Transverse colon (tissue), 4 donors: ENCODE data around the gene GNL2.

Experiments
- EP300 ChIP-seq: sonication (generic); formaldehyde crosslinking; IDR thresholded peaks from one replicate; pipeline ENCODE4 v1.6.1; 2017; ENCODE audit warnings: antibody characterized with exemption, low read depth
- POLR2A ChIP-seq: fragments of 450-650 bp; IDR thresholded peaks from one replicate; pipeline ENCODE4 v1.6.1; 2016; ENCODE audit warnings: antibody characterized with exemption, mild to moderate bottlenecking, moderate library complexity
- POLR2AphosphoS5 ChIP-seq, 3 donors: sonication (generic); formaldehyde crosslinking; IDR thresholded peaks; one replicate each; pipeline ENCODE4 v1.6.1; 2016; ENCODE audit warnings: antibody characterized with exemption in 3 of 3
- TF ChIP-seq, protein P1 (sequence below), 5 experiments: fragments of 200-600 bp in 3 of 5; fragments of 450-650 bp in 2 of 5; sonication (generic) in 3 of 5; IDR thresholded peaks; 1 replicate in 2 of 5; 2 replicates in 3 of 5; pipeline ENCODE4 v1.5.1; 2016 to 2017; ENCODE audit warnings: antibody characterized with exemption in 5 of 5, inconsistent platforms in 3 of 5, mild to moderate bottlenecking in 2 of 5, moderate library complexity in 1 of 5

DNA sequence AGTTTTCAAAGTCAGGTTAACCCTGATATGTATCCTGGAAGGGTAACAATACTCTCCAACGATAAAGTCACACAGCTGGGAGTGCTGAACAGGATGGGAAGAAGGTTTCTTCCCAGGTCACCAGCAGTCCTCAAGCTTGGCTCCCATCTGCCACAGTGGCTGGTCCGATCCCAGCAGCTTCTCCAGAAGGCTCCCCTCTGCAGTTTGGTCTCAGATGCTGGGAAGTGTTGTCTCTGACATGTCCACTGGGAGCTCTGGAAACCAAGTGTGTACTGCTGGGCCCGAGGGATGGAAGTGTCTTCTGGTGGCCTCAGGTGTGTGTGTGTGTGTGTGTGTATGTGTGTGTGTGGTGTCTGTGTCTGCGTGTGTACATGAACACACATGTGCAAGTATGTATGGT, 16.4 kb upstream of the GNL2 start:
- TF ChIP-seq, protein P1, sequence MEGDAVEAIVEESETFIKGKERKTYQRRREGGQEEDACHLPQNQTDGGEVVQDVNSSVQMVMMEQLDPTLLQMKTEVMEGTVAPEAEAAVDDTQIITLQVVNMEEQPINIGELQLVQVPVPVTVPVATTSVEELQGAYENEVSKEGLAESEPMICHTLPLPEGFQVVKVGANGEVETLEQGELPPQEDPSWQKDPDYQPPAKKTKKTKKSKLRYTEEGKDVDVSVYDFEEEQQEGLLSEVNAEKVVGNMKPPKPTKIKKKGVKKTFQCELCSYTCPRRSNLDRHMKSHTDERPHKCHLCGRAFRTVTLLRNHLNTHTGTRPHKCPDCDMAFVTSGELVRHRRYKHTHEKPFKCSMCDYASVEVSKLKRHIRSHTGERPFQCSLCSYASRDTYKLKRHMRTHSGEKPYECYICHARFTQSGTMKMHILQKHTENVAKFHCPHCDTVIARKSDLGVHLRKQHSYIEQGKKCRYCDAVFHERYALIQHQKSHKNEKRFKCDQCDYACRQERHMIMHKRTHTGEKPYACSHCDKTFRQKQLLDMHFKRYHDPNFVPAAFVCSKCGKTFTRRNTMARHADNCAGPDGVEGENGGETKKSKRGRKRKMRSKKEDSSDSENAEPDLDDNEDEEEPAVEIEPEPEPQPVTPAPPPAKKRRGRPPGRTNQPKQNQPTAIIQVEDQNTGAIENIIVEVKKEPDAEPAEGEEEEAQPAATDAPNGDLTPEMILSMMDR (IDR thresholded peaks at IDR 0.05): no peak
- no peak for TF ChIP-seq POLR2AphosphoS5 (IDR thresholded peaks at IDR 0.05)
- no peak for TF ChIP-seq EP300
- no peak for TF ChIP-seq POLR2A
